Measurements from ENCODE around the gene COL23A1. TPM values are rescaled to one million over a fixed set of nuclear protein-coding genes. Genes with fewer than 3 reads are reported as not detected.

COL23A1 gene
- total and polyA plus RNA-seq, 2 of the 13 experiments (the other 11 are each of a cell fraction or from before 2014, with no cell fraction given): not detected

- H3K4me3 ChIP-seq (replicated peaks in 1 of 3; ENCODE audit: insufficient read depth in 1 of 3, low read depth in 2 of 3, low read length in 3 of 3): no peak overlapping the region
- no peak overlapping the region for H3K9ac ChIP-seq (ENCODE audit: insufficient read depth, low read depth, low read length)
- no peak for DNase-seq (ENCODE audit: low spot score)
- H3K27me3 ChIP-seq (ENCODE audit: control insufficient read depth in 1 of 2, insufficient read depth in 2 of 2, low read length in 2 of 2): peaks cover 1 to 29% of the 10 kb centered on the region in 2 experiments; a peak in 4 of 5 replicates
- CTCF ChIA-PET (ENCODE audit: low intra/inter-chr PET ratio, low total read pairs): no interaction called here
- TF ChIP-seq, protein P1, sequence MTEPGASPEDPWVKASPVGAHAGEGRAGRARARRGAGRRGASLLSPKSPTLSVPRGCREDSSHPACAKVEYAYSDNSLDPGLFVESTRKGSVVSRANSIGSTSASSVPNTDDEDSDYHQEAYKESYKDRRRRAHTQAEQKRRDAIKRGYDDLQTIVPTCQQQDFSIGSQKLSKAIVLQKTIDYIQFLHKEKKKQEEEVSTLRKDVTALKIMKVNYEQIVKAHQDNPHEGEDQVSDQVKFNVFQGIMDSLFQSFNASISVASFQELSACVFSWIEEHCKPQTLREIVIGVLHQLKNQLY (CRISPR knock-in tag; IDR thresholded peaks at IDR 0.05): no peak
- TF ChIP-seq ZFP90 (CRISPR knock-in tag; IDR thresholded peaks at IDR 0.05; ENCODE audit: borderline replicate concordance) (no peak), CBX2 (IDR thresholded peaks at IDR 0.05; ENCODE audit: low read depth, low read length) (no peak), CBX2 (CRISPR knock-in tag; IDR thresholded peaks at IDR 0.05; ENCODE audit: low read depth) (no peak), GATAD2A (CRISPR knock-in tag; IDR thresholded peaks at IDR 0.05) (no peak), MAFG (CRISPR knock-in tag; IDR thresholded peaks at IDR 0.05) (no peak), ZNF749 (CRISPR knock-in tag; IDR thresholded peaks at IDR 0.05; ENCODE audit: borderline replicate concordance) (no peak), MXI1 (IDR thresholded peaks at IDR 0.05; ENCODE audit: borderline replicate concordance, low read depth, low read length) (no peak), PTBP1 (IDR thresholded peaks at IDR 0.05; ENCODE audit: low read depth, low read length, poor library complexity, severe bottlenecking) (no peak), ZNF354B (CRISPR knock-in tag; IDR thresholded peaks at IDR 0.05) (no peak), REL (CRISPR knock-in tag; conservative IDR thresholded peaks at IDR 0.05) (no peak), ZNF468 (CRISPR knock-in tag; IDR thresholded peaks at IDR 0.05) (no peak)
- TF ChIP-seq, protein P2, sequence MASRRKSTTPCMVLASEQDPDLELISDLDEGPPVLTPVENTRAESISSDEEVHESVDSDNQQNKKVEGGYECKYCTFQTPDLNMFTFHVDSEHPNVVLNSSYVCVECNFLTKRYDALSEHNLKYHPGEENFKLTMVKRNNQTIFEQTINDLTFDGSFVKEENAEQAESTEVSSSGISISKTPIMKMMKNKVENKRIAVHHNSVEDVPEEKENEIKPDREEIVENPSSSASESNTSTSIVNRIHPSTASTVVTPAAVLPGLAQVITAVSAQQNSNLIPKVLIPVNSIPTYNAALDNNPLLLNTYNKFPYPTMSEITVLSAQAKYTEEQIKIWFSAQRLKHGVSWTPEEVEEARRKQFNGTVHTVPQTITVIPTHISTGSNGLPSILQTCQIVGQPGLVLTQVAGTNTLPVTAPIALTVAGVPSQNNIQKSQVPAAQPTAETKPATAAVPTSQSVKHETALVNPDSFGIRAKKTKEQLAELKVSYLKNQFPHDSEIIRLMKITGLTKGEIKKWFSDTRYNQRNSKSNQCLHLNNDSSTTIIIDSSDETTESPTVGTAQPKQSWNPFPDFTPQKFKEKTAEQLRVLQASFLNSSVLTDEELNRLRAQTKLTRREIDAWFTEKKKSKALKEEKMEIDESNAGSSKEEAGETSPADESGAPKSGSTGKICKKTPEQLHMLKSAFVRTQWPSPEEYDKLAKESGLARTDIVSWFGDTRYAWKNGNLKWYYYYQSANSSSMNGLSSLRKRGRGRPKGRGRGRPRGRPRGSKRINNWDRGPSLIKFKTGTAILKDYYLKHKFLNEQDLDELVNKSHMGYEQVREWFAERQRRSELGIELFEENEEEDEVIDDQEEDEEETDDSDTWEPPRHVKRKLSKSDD (CRISPR knock-in tag; IDR thresholded peaks at IDR 0.05; ENCODE audit: low read depth): no peak
- TF ChIP-seq, protein P3, sequence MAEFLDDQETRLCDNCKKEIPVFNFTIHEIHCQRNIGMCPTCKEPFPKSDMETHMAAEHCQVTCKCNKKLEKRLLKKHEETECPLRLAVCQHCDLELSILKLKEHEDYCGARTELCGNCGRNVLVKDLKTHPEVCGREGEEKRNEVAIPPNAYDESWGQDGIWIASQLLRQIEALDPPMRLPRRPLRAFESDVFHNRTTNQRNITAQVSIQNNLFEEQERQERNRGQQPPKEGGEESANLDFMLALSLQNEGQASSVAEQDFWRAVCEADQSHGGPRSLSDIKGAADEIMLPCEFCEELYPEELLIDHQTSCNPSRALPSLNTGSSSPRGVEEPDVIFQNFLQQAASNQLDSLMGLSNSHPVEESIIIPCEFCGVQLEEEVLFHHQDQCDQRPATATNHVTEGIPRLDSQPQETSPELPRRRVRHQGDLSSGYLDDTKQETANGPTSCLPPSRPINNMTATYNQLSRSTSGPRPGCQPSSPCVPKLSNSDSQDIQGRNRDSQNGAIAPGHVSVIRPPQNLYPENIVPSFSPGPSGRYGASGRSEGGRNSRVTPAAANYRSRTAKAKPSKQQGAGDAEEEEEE (CRISPR knock-in tag; IDR thresholded peaks at IDR 0.05; ENCODE audit: borderline replicate concordance): no peak
- TF ChIP-seq, protein P4, sequence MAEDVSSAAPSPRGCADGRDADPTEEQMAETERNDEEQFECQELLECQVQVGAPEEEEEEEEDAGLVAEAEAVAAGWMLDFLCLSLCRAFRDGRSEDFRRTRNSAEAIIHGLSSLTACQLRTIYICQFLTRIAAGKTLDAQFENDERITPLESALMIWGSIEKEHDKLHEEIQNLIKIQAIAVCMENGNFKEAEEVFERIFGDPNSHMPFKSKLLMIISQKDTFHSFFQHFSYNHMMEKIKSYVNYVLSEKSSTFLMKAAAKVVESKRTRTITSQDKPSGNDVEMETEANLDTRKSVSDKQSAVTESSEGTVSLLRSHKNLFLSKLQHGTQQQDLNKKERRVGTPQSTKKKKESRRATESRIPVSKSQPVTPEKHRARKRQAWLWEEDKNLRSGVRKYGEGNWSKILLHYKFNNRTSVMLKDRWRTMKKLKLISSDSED (CRISPR knock-in tag; IDR thresholded peaks at IDR 0.05): no peak
- no peak for ATAC-seq
- H4K20me1 ChIP-seq (ENCODE audit: insufficient read depth, low read length): no peaks in the 10 kb centered on the region
- in situ Hi-C loops (cut with HindIII; ENCODE audit: extremely low pct_ligation_motif_present, low pct_unique_long_range_greater_than_20kb) (no loop called here), intact Hi-C loops (cut with micrococcal nuclease; ENCODE audit: unreplicated experiment) (no loop called here)
- H3K4me1 ChIP-seq (ENCODE audit: insufficient read depth, low read length): no peaks in the 10 kb centered on the region
- no peaks in the 10 kb centered on the region for H3K9me3 ChIP-seq (ENCODE audit: low read length)
- H3K79me2 ChIP-seq (ENCODE audit: insufficient read depth, low read length): no peaks in the 10 kb centered on the region
- no peak overlapping the region for H3K4me2 ChIP-seq (ENCODE audit: low read depth, low read length)
- no TSS peak for BruUV-seq (replicated peaks)
- 25% methylated on average over 7 of the region's 7 CpGs for WGBS (ENCODE audit: low lambda C conversion rate)
- H3K27ac ChIP-seq (ENCODE audit: extremely low read length, insufficient read depth, low read length): no peak overlapping the region
- H3K36me3 ChIP-seq (replicated peaks in 1 of 2; ENCODE audit: control insufficient read depth in 1 of 2, insufficient read depth in 2 of 2, low read length in 2 of 2): no peaks in the 10 kb centered on the region
- no peak overlapping the region for H2AFZ ChIP-seq (ENCODE audit: low read length)
- POLR2A ChIA-PET: no interaction called here
- FAIRE-seq: no peak
These were observed 47.7 kb downstream of the COL23A1 start for GRCh38 chr5:178542455-178542854.
